K562 (cell line): ENCODE data around the gene CDC45. TPM values are rescaled to one million over a fixed set of nuclear protein-coding genes. Genes with fewer than 3 reads are reported as not detected.

ENCODE experiments used
- CBFA2T3 ChIP-seq: fragments of 450-650 bp; IDR thresholded peaks from 2 replicates; pipeline ENCODE4 v1.6.1; 2017
- CHCHD3 ChIP-seq: fragments of 250-450 bp; sonication (Bioruptor Pico); IDR thresholded peaks from 2 replicates; pipeline ENCODE4 v2.1.2; 2022; ENCODE audit warnings: mild to moderate bottlenecking
- HNRNPUL1 ChIP-seq: fragments of 200-400 bp; formaldehyde crosslinking; IDR thresholded peaks from 2 replicates; pipeline ENCODE4 v1.6.1; 2017; ENCODE audit warnings: low read length
- KDM5B ChIP-seq: fragments of 200-600 bp; sonication (generic); IDR thresholded peaks from 2 replicates; pipeline ENCODE4 v1.6.1; 2012; ENCODE audit warnings: low read depth, mild to moderate bottlenecking, moderate library complexity, low read length, control low read depth, inconsistent platforms; ENCODE audit not compliant: insufficient replicate concordance
- MNT ChIP-seq, 2 experiments: fragments of 450-650 bp; conservative IDR thresholded peaks; 2 replicates each; pipeline ENCODE4 v1.6.1; 2017; ENCODE audit warnings: mild to moderate bottlenecking in 2 of 2, moderate library complexity in 2 of 2
- MYBL2 ChIP-seq, 2 experiments: fragments of 450-650 bp in 1 of 2; sonication (generic) in 1 of 2; formaldehyde crosslinking in 1 of 2; IDR thresholded peaks; 2 replicates each; pipeline versions ENCODE4 v1.6.1 to v1.8.1; 2017 to 2022; ENCODE audit warnings: borderline replicate concordance in 1 of 2, inconsistent platforms in 1 of 2, low read depth in 1 of 2, mild to moderate bottlenecking in 1 of 2, missing genetic modification reagents in 1 of 2, moderate library complexity in 1 of 2
- PBX2 ChIP-seq, 2 experiments: IDR thresholded peaks in 1 of 2; conservative IDR thresholded peaks in 1 of 2; 2 replicates each; pipeline ENCODE4 v1.6.1; 2016; ENCODE audit warnings: low read depth in 2 of 2, mild to moderate bottlenecking in 1 of 2, missing compliant biosample characterization in 1 of 2, missing genetic modification characterization in 1 of 2, moderate library complexity in 1 of 2
- PTBP1 ChIP-seq: fragments of 200-400 bp; formaldehyde crosslinking; IDR thresholded peaks from 2 replicates; pipeline ENCODE4 v1.6.1; 2017; ENCODE audit warnings: low read depth, low read length
- ZFP1 ChIP-seq: fragments of 450-650 bp; formaldehyde crosslinking; IDR thresholded peaks from 2 replicates; pipeline ENCODE4 v1.4.0; 2020; ENCODE audit warnings: mild to moderate bottlenecking, mixed read lengths
- ZNF24 ChIP-seq: fragments of 450-650 bp; IDR thresholded peaks from 2 replicates; pipeline ENCODE4 v1.6.1; 2016
- ZNF354B ChIP-seq: fragments of 250-450 bp; sonication (Bioruptor Pico); IDR thresholded peaks from 2 replicates; pipeline ENCODE4 v1.4.0; 2020
- ZNF76 ChIP-seq: fragments of 250-450 bp; sonication (Bioruptor Pico); IDR thresholded peaks from 2 replicates; pipeline ENCODE4 v1.4.0; 2020; ENCODE audit warnings: mild to moderate bottlenecking, moderate library complexity, borderline replicate concordance
- ZNF766 ChIP-seq: fragments of 200-800 bp; sonication (Bioruptor generic); conservative IDR thresholded peaks from 2 replicates; pipeline ENCODE4 v1.6.1; 2016; ENCODE audit warnings: missing genetic modification characterization, missing compliant biosample characterization
- ZSCAN29 ChIP-seq: fragments of 450-650 bp; IDR thresholded peaks from 2 replicates; pipeline ENCODE4 v1.6.1; 2017
- polyA plus RNA-seq, 8 experiments: library from polyadenylated mRNA; depleted of rRNA in 4 of 8; stranded (reverse) in 5 of 8; unstranded in 3 of 8; fragments of >200 nt; fragmentation: Nextera tagmentation in 2 of 8; fragmentation: Illumina TruSeq in 1 of 8; extraction: Ambion mirVana in 2 of 8; extraction: Trizol in 1 of 8; gene quantifications; 2 replicates each; pipeline versions ENCODE4 v1.2.1 to v1.2.3, GENCODE V29; 2011 to 2014; ENCODE audit warnings: inconsistent platforms in 1 of 8, missing spikeins in 1 of 8
- total RNA-seq, 7 experiments: library from RNA; depleted of rRNA in 6 of 7; stranded (reverse); fragments of >200 nt in 6 of 7; fragmentation: Illumina TruSeq in 2 of 7; extraction: Trizol in 2 of 7; gene quantifications; 2 replicates each; pipeline versions ENCODE4 v1.2.1 to v1.2.3, GENCODE V29; 2011 to 2021; ENCODE audit warnings: low replicate concordance in 1 of 7
- TF ChIP-seq, protein P1 (sequence below): fragments of 250-450 bp; sonication (Bioruptor Pico); IDR thresholded peaks from 2 replicates; pipeline ENCODE4 v1.5.0; 2021; ENCODE audit warnings: mild to moderate bottlenecking, moderate library complexity
- TF ChIP-seq, protein P2 (sequence below), 3 experiments: fragments of 200-800 bp in 1 of 3; fragments of 250-450 bp in 1 of 3; fragments of 450-650 bp in 1 of 3; sonication (Bioruptor Pico) in 1 of 3; sonication (Bioruptor generic) in 1 of 3; formaldehyde crosslinking in 1 of 3; IDR thresholded peaks; 2 replicates each; pipeline versions ENCODE4 v1.6.1 to v1.8.0; 2016 to 2022; ENCODE audit warnings: mild to moderate bottlenecking in 2 of 3, missing genetic modification characterization in 2 of 3, missing compliant biosample characterization in 1 of 3, moderate library complexity in 1 of 3

The CDC45 gene
- total and polyA plus RNA-seq, 9 of the 15 experiments (the other 6 are each of a cell fraction or from before 2014, with no cell fraction given) = 251 to 580 (median 410) TPM

DNA sequence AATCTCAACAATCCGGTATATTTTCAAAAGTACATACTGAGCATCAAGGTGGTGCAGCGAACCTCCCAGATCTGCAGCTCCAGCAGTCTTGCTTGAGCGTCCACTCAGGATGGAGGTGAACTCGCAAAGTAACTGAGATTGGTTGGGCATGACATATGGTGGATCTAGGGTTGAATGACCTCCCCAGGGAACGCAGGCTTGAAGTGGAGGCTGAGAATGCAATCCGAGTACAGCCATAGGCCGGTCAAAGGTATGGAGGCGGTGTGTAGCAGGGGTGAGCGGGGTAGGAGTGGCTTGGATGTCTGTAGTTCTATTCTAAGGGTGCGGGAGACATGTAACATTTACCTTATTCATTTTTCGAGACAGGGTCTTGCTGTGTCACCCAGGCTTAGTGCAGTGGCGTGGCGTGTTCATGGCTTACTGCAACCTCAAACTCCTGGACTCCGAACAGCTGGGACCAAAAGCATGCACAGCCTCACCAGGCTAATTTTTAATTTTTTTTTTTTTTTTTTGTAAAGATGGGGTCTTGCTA is 31.6 kb upstream of the CDC45 start (continued):
- TF ChIP-seq ZFP1 (CRISPR knock-in tag) (no peak), ZNF766 (CRISPR knock-in tag) (no peak), PBX2 (CRISPR knock-in tag; IDR thresholded peaks at IDR 0.05; ENCODE audit: low read depth) (no peak), PBX2 (tag; conservative IDR thresholded peaks at IDR 0.05; ENCODE audit: low read depth) (no peak), ZNF354B (CRISPR knock-in tag) (no peak), ZSCAN29 (peak; percentile 88), CBFA2T3 (no peak), PTBP1 (no peak), KDM5B (no peak), CHCHD3 (CRISPR knock-in tag) (no peak), MNT (conservative IDR thresholded peaks at IDR 0.05) (no peak), ZNF76 (CRISPR knock-in tag) (no peak), ZNF24 (no peak), HNRNPUL1 (no peak), MYBL2 (IDR thresholded peaks at IDR 0.05; ENCODE audit: low read depth) (no peak), MYBL2 (CRISPR knock-in tag; IDR thresholded peaks at IDR 0.05; ENCODE audit: borderline replicate concordance) (no peak)
- TF ChIP-seq, protein P1, sequence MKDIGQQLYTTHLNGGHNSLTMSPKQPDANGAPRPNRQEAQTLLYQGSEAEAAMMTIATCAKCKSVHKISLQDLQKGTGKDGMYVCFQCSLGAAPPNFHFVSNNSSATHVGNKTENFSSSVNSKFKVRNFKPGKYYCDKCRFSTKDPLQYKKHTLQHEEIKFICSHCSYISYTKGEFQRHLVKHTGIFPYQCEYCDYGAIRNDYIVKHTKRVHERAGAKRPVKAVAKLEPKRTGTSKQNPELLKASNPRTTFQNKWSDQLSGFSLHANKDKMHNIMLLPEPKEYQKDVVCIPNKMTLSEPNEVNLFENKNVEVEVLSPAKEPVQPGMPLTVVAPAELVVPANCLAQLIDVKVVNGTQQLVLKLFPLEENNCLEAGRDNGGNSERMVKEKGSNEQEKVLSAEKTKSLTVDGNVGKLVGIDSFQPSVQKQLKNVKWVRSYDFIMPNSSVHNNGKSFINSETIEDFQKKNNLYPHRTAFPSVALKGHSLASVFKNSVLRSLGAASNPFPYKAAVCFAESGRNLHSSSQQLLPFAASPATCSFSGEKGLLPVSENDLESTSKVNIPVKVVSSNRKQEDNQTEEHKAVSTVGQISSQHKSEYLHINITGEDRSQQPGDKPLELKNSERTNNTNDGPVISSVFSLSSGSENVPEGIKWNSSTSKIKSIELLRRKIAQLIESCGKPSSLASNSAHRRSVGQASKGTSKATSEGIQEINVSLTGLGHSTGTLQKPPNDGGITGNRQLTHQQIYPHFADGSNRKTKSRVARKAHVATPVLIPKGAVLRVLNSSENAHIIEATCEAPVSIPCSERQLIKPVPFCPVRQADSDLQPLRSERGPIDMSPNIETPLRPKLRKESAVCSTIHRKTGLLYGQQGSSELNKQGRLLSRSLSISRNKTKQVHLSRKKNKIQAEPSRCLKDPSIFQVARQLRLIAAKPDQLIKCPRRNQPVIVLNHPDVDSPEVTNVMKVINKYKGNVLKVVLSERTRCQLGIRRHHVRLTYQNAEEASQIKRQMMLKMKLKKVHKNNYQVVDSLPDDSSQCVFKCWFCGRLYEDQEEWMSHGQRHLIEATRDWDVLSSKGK = no peak
- TF ChIP-seq, protein P2, sequence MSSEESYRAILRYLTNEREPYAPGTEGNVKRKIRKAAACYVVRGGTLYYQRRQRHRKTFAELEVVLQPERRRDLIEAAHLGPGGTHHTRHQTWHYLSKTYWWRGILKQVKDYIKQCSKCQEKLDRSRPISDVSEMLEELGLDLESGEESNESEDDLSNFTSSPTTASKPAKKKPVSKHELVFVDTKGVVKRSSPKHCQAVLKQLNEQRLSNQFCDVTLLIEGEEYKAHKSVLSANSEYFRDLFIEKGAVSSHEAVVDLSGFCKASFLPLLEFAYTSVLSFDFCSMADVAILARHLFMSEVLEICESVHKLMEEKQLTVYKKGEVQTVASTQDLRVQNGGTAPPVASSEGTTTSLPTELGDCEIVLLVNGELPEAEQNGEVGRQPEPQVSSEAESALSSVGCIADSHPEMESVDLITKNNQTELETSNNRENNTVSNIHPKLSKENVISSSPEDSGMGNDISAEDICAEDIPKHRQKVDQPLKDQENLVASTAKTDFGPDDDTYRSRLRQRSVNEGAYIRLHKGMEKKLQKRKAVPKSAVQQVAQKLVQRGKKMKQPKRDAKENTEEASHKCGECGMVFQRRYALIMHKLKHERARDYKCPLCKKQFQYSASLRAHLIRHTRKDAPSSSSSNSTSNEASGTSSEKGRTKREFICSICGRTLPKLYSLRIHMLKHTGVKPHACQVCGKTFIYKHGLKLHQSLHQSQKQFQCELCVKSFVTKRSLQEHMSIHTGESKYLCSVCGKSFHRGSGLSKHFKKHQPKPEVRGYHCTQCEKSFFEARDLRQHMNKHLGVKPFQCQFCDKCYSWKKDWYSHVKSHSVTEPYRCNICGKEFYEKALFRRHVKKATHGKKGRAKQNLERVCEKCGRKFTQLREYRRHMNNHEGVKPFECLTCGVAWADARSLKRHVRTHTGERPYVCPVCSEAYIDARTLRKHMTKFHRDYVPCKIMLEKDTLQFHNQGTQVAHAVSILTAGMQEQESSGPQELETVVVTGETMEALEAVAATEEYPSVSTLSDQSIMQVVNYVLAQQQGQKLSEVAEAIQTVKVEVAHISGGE (CRISPR knock-in tag; IDR thresholded peaks at IDR 0.05) = no peak
